Body of pancreas (tissue), 4 donors: ENCODE data around the gene PIANP.

Experiments
- CTCF ChIP-seq, 7 experiments: fragments of 450-650 bp in 4 of 7; fragments of 200-600 bp in 3 of 7; sonication (generic) in 3 of 7; IDR thresholded peaks; one replicate each; pipeline ENCODE4 v1.5.1; 2016 to 2019; ENCODE audit warnings: antibody characterized with exemption in 7 of 7
- POLR2A ChIP-seq, 3 donors: fragments of 450-650 bp; IDR thresholded peaks; one replicate each; pipeline ENCODE4 v1.6.1; 2016; ENCODE audit warnings: antibody characterized with exemption in 3 of 3, mild to moderate bottlenecking in 2 of 3

DNA sequence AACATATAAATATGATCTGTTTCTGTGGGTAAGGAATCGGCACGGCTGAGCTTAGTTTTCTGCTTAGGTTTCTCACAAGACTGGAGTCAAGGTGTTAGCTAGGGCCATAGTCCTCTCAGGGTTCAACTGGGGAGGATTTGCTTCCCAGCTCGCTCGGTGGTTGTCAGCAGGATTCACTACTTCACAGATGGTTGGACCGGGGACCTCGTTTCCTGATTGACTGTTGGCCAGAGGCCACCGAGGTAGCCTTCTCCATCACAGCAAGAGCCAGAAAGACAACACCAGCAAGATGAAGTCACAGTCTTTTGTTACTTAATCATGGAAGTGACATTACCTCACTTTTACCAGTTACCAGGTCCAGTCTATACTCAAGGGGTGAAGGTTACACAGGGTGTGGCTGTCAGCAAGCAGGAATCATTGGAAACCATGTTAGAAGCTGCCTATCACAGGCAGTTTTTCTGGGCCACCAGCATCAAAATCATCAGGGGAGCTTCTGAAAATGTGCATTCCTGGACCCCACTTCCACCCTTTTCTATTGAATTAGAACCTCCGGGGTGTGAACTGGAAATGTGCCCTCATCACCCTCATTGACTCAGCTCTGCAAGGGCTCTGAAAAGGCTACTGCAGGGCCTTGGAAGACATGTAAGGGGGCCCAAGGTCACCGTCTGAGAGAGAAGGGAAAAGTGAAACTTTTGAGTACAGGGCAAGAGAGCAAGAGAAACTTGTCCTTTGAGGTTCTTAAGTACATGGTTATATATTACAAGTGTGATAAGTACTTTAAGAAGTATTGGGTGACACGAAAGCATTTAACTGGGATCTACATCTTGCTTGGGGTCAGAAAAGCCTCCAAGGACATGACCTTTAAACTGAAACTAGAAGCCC, 34.1 kb upstream of the PIANP start:
- no peak for TF ChIP-seq CTCF (IDR thresholded peaks at IDR 0.05)
- no peak for TF ChIP-seq POLR2A (IDR thresholded peaks at IDR 0.05)
